Endothelial cell of umbilical vein (primary cell): ENCODE data around the gene EIF3K. TPM values are rescaled to one million over a fixed set of nuclear protein-coding genes. Genes with fewer than 3 reads are reported as not detected.

Experiments
- BruUV-seq: library from RNA; stranded (reverse); fragments of 400-500 nt; replicated peaks from 2 replicates; lab custom pipeline; 2021; lab: Mats Ljungman, UMichigan
- CTCF ChIA-PET: fragments of 300-600, 350-600 bp; sonication (Branson Sonifier 250); formaldehyde crosslinking; loops from one replicate; lab custom pipeline; 2021; ENCODE audit warnings: antibody characterized with exemption, inconsistent platforms; lab: Charles Lee
- POLR2A ChIA-PET: fragments of 300-600, 350-600 bp; sonication (Branson Sonifier 250); formaldehyde crosslinking; loops from one replicate; lab custom pipeline; 2021; ENCODE audit warnings: antibody characterized with exemption, inconsistent platforms; lab: Charles Lee
- DNase-seq: peaks from one replicate; pipeline ENCODE4 v3.0.0-alpha.2; 2011; ENCODE audit warnings: low read depth, low spot score
- FAIRE-seq: peaks from 2 replicates; lab custom pipeline; 2011; peaks lifted over from hg19 to GRCh38; lab: Jason Lieb, UNC
- H2AFZ ChIP-seq: 2 replicates; pipeline ENCODE4 v1.6.0; 2012; ENCODE audit warnings: low read depth, low read length, control low read depth, inconsistent platforms
- H3K27ac ChIP-seq: 2 replicates; pipeline ENCODE4 v1.5.1; 2011; ENCODE audit warnings: low read depth, mild to moderate bottlenecking, control low read depth, low read length, moderate library complexity; ENCODE audit not compliant: insufficient read depth
- H3K27me3 ChIP-seq, 2 experiments: 2 replicates each; pipeline versions ENCODE4 v1.6.0 to v1.6.1; 2011; ENCODE audit warnings: low read length in 2 of 2, mixed read lengths in 1 of 2; ENCODE audit not compliant: control insufficient read depth in 2 of 2, insufficient read depth in 2 of 2
- H3K36me3 ChIP-seq, 2 experiments: 2 replicates in 1 of 2; 3 replicates in 1 of 2; pipeline ENCODE4 v1.5.1; 2011; ENCODE audit warnings: low read length in 2 of 2, mild to moderate bottlenecking in 1 of 2, moderate library complexity in 1 of 2; ENCODE audit not compliant: control insufficient read depth in 2 of 2, insufficient read depth in 2 of 2; ENCODE audit errors: extremely low read depth in 1 of 2
- H3K4me1 ChIP-seq: 3 replicates; pipeline ENCODE4 v1.5.1; 2011; ENCODE audit warnings: mild to moderate bottlenecking, low read length; ENCODE audit not compliant: control insufficient read depth, insufficient read depth; ENCODE audit errors: extremely low read depth
- H3K4me2 ChIP-seq: 2 replicates; pipeline ENCODE4 v1.6.1; 2011; ENCODE audit warnings: low read length, control low read depth, mixed read lengths; ENCODE audit not compliant: insufficient read depth
- H3K4me3 ChIP-seq, 3 experiments: fragments of 200-600 bp in 1 of 3; sonication (generic), shearing (Covaris generic) in 1 of 3; replicated peaks in 1 of 3; 2 replicates each; pipeline ENCODE4 v1.5.1; 2011 to 2016; ENCODE audit warnings: control low read depth in 3 of 3, low read length in 3 of 3, mild to moderate bottlenecking in 2 of 3, inconsistent platforms in 1 of 3, low read depth in 1 of 3, moderate library complexity in 1 of 3; ENCODE audit not compliant: insufficient read depth in 1 of 3
- H3K79me2 ChIP-seq: 2 replicates; pipeline ENCODE4 v1.6.0; 2012; ENCODE audit warnings: low read length, inconsistent platforms; ENCODE audit not compliant: control insufficient read depth, insufficient read depth
- H3K9ac ChIP-seq: replicated peaks from 2 replicates; pipeline ENCODE3; 2011; ENCODE audit warnings: low read length, control low read depth; ENCODE audit not compliant: insufficient read depth; ENCODE audit errors: extremely low read depth
- H3K9me1 ChIP-seq: replicated peaks from 3 replicates; pipeline ENCODE4 v1.6.0; 2011; ENCODE audit warnings: mild to moderate bottlenecking, low read length; ENCODE audit not compliant: control insufficient read depth, insufficient read depth; ENCODE audit errors: extremely low read depth
- H3K9me3 ChIP-seq: replicated peaks from 2 replicates; pipeline ENCODE4 v1.5.1; 2012; ENCODE audit warnings: low read length, inconsistent platforms; ENCODE audit not compliant: control insufficient read depth, insufficient read depth
- H4K20me1 ChIP-seq: replicated peaks from 2 replicates; pipeline ENCODE3; 2011; ENCODE audit warnings: mild to moderate bottlenecking, low read length; ENCODE audit not compliant: control insufficient read depth, insufficient read depth; ENCODE audit errors: extremely low read depth
- EZH2 ChIP-seq: IDR thresholded peaks from 2 replicates; pipeline ENCODE4 v1.6.1; 2012; ENCODE audit warnings: borderline replicate concordance, low read depth, mild to moderate bottlenecking, moderate library complexity, low read length, inconsistent platforms; ENCODE audit not compliant: severe bottlenecking
- FOS ChIP-seq: IDR thresholded peaks from 2 replicates; pipeline ENCODE4 v1.6.1; 2011; ENCODE audit warnings: mild to moderate bottlenecking, low read length, moderate library complexity, borderline replicate concordance; ENCODE audit not compliant: insufficient read depth
- GATA2 ChIP-seq: IDR thresholded peaks from 2 replicates; pipeline ENCODE4 v1.7.0; 2011; ENCODE audit warnings: low read depth, mild to moderate bottlenecking, moderate library complexity, mixed read lengths, low read length; ENCODE audit not compliant: insufficient read length, insufficient read depth
- POLR2AphosphoS5 ChIP-seq: IDR thresholded peaks from 2 replicates; pipeline ENCODE4 v1.6.1; 2012; ENCODE audit warnings: low read depth, mild to moderate bottlenecking, control low read depth, low read length, moderate library complexity; ENCODE audit not compliant: insufficient read depth
- dilution Hi-C: fragments of 300-500 bp; cut with MboI; formaldehyde crosslinking; loops from one replicate; pipeline ENCODE4 v1.15.0; 2019; ENCODE audit warnings: low sequenced_read_pairs; ENCODE audit not compliant: extremely low pct_ligation_motif_present
- intact Hi-C: fragments of 100-400 bp; cut with micrococcal nuclease; formaldehyde crosslinking; loops from one replicate; pipeline ENCODE4 v1.10.0; 2022
- polyA plus RNA-seq, 4 experiments: library from polyadenylated mRNA; depleted of rRNA in 3 of 4; stranded (reverse) in 3 of 4; unstranded in 1 of 4; fragments of >200 nt; gene quantifications; 2 replicates each; pipeline versions ENCODE4 v1.2.1 to v1.2.3, GENCODE V29; 2011 to 2012; ENCODE audit warnings: missing spikeins in 1 of 4
- total RNA-seq: library from RNA; stranded (reverse); gene quantifications from 2 replicates; pipeline ENCODE4 v1.2.3, GENCODE V29; 2021
- TF ChIP-seq, protein P1 (sequence below), 2 donors: IDR thresholded peaks; 1 replicate in 1 of 2; 2 replicates in 1 of 2; pipeline ENCODE4 v1.5.1; 2011; ENCODE audit warnings: low read length in 2 of 2, mild to moderate bottlenecking in 2 of 2, moderate library complexity in 2 of 2, control low read depth in 1 of 2, inconsistent platforms in 1 of 2, low read depth in 1 of 2; ENCODE audit not compliant: insufficient read depth in 1 of 2; ENCODE audit errors: extremely low read depth in 1 of 2
- TF ChIP-seq, protein P2 (sequence below): IDR thresholded peaks from 2 replicates; pipeline ENCODE4 v1.6.1; 2011; ENCODE audit not compliant: insufficient read depth, insufficient read length

EIF3K gene
- total and polyA plus RNA-seq, 2 donors (not counting 3 experiments of a cell fraction or from before 2014, with no cell fraction given), result 267 to 584 TPM

DNA sequence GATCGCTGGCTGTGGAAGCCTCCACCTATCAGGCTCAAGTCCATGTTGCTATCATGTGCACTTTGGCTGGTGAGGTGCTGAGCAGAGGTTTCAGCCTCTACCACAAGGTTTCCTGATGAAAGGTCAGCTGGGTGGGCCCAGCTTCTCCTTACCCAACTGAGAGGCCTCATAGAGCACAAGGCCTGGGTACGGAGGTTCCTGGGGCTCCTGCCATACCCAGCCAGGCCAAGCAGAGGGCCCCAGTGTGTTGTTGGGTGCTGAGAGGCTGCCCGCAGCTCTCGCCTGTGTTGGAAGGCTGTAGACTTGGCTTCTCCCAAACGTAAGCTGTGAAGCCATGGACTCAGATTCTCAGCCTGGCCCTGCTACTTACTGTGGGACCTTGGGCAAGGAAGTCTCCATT lies 56.6 kb downstream of the EIF3K start:
- no peak for DNase-seq

More for the DNA sequence above, 56.6 kb downstream of the EIF3K start:
- Histone ChIP-seq H3K4me2 (no peak overlapping the region), H3K4me3 (no peak overlapping the region), H3K27ac (no peak overlapping the region), H3K9me3 (no peaks in the 10 kb centered on the region), H3K9me1 (no peaks in the 10 kb centered on the region), H3K9ac (no peak overlapping the region), H3K27me3 (no peaks in the 10 kb centered on the region), H3K36me3 (peaks cover 0 to 2% of the 10 kb centered on the region in 2 experiments), H3K4me1 (peaks cover 55% of the 10 kb centered on the region), H2AFZ (no peak overlapping the region), H4K20me1 (no peaks in the 10 kb centered on the region), H3K79me2 (peaks cover 92% of the 10 kb centered on the region)
- TF ChIP-seq, protein P1, sequence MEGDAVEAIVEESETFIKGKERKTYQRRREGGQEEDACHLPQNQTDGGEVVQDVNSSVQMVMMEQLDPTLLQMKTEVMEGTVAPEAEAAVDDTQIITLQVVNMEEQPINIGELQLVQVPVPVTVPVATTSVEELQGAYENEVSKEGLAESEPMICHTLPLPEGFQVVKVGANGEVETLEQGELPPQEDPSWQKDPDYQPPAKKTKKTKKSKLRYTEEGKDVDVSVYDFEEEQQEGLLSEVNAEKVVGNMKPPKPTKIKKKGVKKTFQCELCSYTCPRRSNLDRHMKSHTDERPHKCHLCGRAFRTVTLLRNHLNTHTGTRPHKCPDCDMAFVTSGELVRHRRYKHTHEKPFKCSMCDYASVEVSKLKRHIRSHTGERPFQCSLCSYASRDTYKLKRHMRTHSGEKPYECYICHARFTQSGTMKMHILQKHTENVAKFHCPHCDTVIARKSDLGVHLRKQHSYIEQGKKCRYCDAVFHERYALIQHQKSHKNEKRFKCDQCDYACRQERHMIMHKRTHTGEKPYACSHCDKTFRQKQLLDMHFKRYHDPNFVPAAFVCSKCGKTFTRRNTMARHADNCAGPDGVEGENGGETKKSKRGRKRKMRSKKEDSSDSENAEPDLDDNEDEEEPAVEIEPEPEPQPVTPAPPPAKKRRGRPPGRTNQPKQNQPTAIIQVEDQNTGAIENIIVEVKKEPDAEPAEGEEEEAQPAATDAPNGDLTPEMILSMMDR (IDR thresholded peaks at IDR 0.05; ENCODE audit: extremely low read depth in 1 of 2, insufficient read depth in 1 of 2, low read depth in 1 of 2, low read length in 2 of 2), result no peak
- TF ChIP-seq FOS (no peak), GATA2 (no peak), EZH2 (no peak), POLR2AphosphoS5 (no peak)
- TF ChIP-seq, protein P2, sequence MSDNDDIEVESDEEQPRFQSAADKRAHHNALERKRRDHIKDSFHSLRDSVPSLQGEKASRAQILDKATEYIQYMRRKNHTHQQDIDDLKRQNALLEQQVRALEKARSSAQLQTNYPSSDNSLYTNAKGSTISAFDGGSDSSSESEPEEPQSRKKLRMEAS, result no peak
- intact Hi-C loops (loop anchor here (1.0 kb wide), 1 partner anchor 9 kb away; no protein-coding TSS in a partner anchor), dilution Hi-C loops (no loop called here)
- FAIRE-seq, result peak; percentile 4
- ChIA-PET CTCF (interaction anchor here (1.3 kb wide), 1 partner anchor 8 kb away, joined by 6 read pairs; no protein-coding TSS in a partner anchor), POLR2A (no interaction called here)
- no TSS peak for BruUV-seq
